Measurements from ENCODE around the gene KCNAB1. TPM values are rescaled to one million over a fixed set of nuclear protein-coding genes. Genes with fewer than 3 reads are reported as not detected.

Gene KCNAB1
- total RNA-seq, 1 experiment from 2014 or later: 1.0 TPM

- CTCF ChIA-PET: no interaction called here
- Mint-ChIP-seq H3K27ac (no peak overlapping the region), H3K9me3 (no peaks in the 10 kb centered on the region)
Observed at GRCh38 chr3:156532730-156533129, 412.4 kb downstream of the KCNAB1 start.

GRCh38 chr3:156533205-156533604 is 412.8 kb downstream of the KCNAB1 start:
- no peak overlapping the region for H3K27ac Mint-ChIP-seq
- no peaks in the 10 kb centered on the region for H3K27me3 Mint-ChIP-seq (ENCODE audit: low read depth)
- ChIA-PET POLR2A (no interaction called here), CTCF (no interaction called here)
- ATAC-seq: no peak; the same call in 1 of the 2 replicates
- DNase-seq (ENCODE audit: low spot score): no peak
- H3K9me3 Mint-ChIP-seq: no peaks in the 10 kb centered on the region
- H3K4me1 Mint-ChIP-seq: peaks cover 30% of the 10 kb centered on the region
- H3K4me3 Mint-ChIP-seq: no peak overlapping the region
- H3K36me3 Mint-ChIP-seq: peaks cover 6% of the 10 kb centered on the region; the same call in 1 of the 2 replicates
- TF ChIP-seq TEAD4 (CRISPR knock-in tag; IDR thresholded peaks at IDR 0.05) (no peak), CREB1 (CRISPR knock-in tag; IDR thresholded peaks at IDR 0.05) (no peak), ZNF532 (CRISPR knock-in tag; IDR thresholded peaks at IDR 0.05; ENCODE audit: borderline replicate concordance) (no peak), PREB (CRISPR knock-in tag; IDR thresholded peaks at IDR 0.05; ENCODE audit: borderline replicate concordance) (no peak), ZNF671 (CRISPR knock-in tag; IDR thresholded peaks at IDR 0.05) (no peak), NFATC4 (CRISPR knock-in tag; IDR thresholded peaks at IDR 0.05) (no peak), ZMAT4 (CRISPR knock-in tag; IDR thresholded peaks at IDR 0.05) (no peak), ZNF138 (CRISPR knock-in tag; conservative IDR thresholded peaks at IDR 0.05) (no peak), MYBL2 (CRISPR knock-in tag; IDR thresholded peaks at IDR 0.05) (no peak)

More at GRCh38 chr3:156532730-156533129, 412.4 kb downstream of the KCNAB1 start:
- H3K27me3 Mint-ChIP-seq (ENCODE audit: low read depth): no peaks in the 10 kb centered on the region
- POLR2A ChIA-PET: no interaction called here
- no peak overlapping the region for H3K4me3 Mint-ChIP-seq
- ATAC-seq: no peak
- TF ChIP-seq HMGXB4 (CRISPR knock-in tag; IDR thresholded peaks at IDR 0.05) (no peak), ZNF532 (CRISPR knock-in tag; IDR thresholded peaks at IDR 0.05; ENCODE audit: borderline replicate concordance) (no peak), CBFB (CRISPR knock-in tag; IDR thresholded peaks at IDR 0.05; ENCODE audit: low read depth) (no peak), TP53 (CRISPR knock-in tag; IDR thresholded peaks at IDR 0.05) (no peak), MXD4 (CRISPR knock-in tag; IDR thresholded peaks at IDR 0.05; ENCODE audit: borderline replicate concordance) (no peak), E2F5 (CRISPR knock-in tag; IDR thresholded peaks at IDR 0.05) (no peak), NFYB (CRISPR knock-in tag; conservative IDR thresholded peaks at IDR 0.05; ENCODE audit: low read depth) (no peak), ZNF423 (CRISPR knock-in tag; IDR thresholded peaks at IDR 0.05) (no peak), OVOL2 (CRISPR knock-in tag; IDR thresholded peaks at IDR 0.05; ENCODE audit: borderline replicate concordance) (no peak)
- peaks cover 30% of the 10 kb centered on the region for H3K4me1 Mint-ChIP-seq
- peaks cover 4% of the 10 kb centered on the region; the same call in 1 of the 2 replicates for H3K36me3 Mint-ChIP-seq
- no peak for DNase-seq (ENCODE audit: low spot score)

All from WTC11 (cell line).